Measurements from ENCODE around the gene ARMCX4.

The ARMCX4 gene

DNA sequence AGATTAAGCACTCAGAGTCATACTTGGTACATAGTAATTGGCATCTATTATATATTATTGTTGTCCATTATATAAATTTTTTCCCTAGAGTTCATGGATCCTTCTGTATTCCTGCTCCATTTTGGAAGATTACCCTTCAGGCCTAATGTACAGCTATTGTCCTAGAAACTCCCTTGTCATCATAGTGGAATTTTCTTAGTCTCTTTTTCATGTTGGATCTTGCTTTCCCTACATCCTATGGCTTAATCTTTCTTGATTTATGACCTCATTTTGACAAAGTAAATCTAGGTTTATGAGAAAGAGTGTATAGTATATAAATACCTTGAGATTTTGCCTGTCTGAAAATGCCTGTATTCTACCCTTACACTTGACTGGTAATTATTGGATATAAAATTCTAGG, 22.1 kb downstream of the ARMCX4 start:
- Mint-ChIP-seq H3K36me3 (no peaks in the 10 kb centered on the region), H3K9me3 (no peaks in the 10 kb centered on the region), H3K27me3 (no peaks in the 10 kb centered on the region), H3K4me1 (no peaks in the 10 kb centered on the region), H3K4me3 (no peak overlapping the region), H3K27ac (no peak overlapping the region)
- no peak for ATAC-seq

DNA sequence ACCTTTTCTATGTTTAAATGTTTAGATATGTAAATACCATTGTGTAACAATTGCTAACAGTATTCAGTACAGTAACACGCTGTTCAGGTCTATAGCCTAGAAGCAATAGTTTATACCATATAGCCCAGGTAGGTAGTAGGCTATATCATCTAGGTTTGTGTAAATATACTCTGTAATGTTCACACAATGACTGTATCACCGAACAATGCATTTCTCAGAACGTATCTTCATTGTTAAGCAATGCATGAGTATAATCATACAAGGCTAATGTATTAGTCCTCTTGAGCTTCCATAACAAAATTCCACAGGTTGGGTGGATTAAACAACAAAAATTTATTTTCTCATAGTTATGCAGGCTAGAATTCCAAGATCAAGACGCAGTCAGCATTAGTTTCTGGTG, 22.7 kb downstream of the ARMCX4 start:
- no peaks in the 10 kb centered on the region for H3K27me3 Mint-ChIP-seq
- H3K4me1 Mint-ChIP-seq = no peaks in the 10 kb centered on the region
- no peak for ATAC-seq
- no peaks in the 10 kb centered on the region for H3K36me3 Mint-ChIP-seq
- no peak overlapping the region for H3K27ac Mint-ChIP-seq
- H3K4me3 Mint-ChIP-seq = no peak overlapping the region
- no peaks in the 10 kb centered on the region for H3K9me3 Mint-ChIP-seq

DNA sequence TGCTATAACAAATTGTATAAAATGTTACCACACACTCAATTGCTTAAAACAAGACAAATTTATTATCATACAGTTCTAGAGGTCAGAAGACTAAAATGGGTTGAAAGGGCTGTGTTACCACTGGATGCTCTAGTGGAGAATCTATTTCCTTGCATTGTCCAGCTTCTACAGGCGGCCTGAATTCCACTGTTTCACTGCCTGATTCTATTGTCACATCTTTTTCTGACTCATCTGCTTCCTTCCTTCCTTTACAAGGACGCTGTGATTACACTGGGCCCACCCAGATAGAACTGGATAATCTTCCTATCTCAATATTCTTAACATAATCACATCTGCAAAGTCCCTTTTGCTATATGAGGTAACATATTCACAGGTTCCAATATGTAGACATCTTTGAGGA, 45.7 kb downstream of the ARMCX4 start:
- no peak overlapping the region for H3K4me3 Mint-ChIP-seq
- H3K36me3 Mint-ChIP-seq = no peaks in the 10 kb centered on the region
- no peaks in the 10 kb centered on the region for H3K4me1 Mint-ChIP-seq
- no peak overlapping the region for H3K27ac Mint-ChIP-seq
- no peaks in the 10 kb centered on the region for H3K9me3 Mint-ChIP-seq
- ATAC-seq = no peak
- H3K27me3 Mint-ChIP-seq = no peaks in the 10 kb centered on the region

All from stimulated activated memory B cell treated with anti-CD40 and anti-IgM and Interleukin-4, amounts not matched to agents 10 μg/mL and 1 μg/mL and 100 μg/mL, for 72 hours (primary cell).